Dendritic cell treated with granulocyte-macrophage colony-stimulating factor and Interleukin-4, amounts not matched to agents 40 ng/mL and 50 ng/mL, for 4 days (primary cell): ENCODE results near the gene RGMB.

ENCODE experiments used
- H3K27ac Mint-ChIP-seq: one replicate; pipeline ENCODE4 v1.8.0; 2022; ENCODE audit warnings: mild to moderate bottlenecking, mixed read lengths
- H3K27me3 Mint-ChIP-seq: one replicate; pipeline ENCODE4 v1.8.0; 2022; ENCODE audit warnings: mild to moderate bottlenecking, mixed read lengths
- H3K36me3 Mint-ChIP-seq: one replicate; pipeline ENCODE4 v1.8.0; 2022; ENCODE audit warnings: low read depth, mixed read lengths
- H3K4me1 Mint-ChIP-seq: one replicate; pipeline ENCODE4 v1.8.0; 2022; ENCODE audit warnings: low read depth, mixed read lengths
- H3K4me3 Mint-ChIP-seq: one replicate; pipeline ENCODE4 v1.8.0; 2022; ENCODE audit warnings: mild to moderate bottlenecking, moderate library complexity, mixed read lengths
- H3K9me3 Mint-ChIP-seq: one replicate; pipeline ENCODE4 v1.8.0; 2022; ENCODE audit warnings: mixed read lengths
- intact Hi-C: fragments of 100-400 bp; cut with micrococcal nuclease; formaldehyde crosslinking; loops from one replicate; pipeline ENCODE4 v1.15.0; 2022

RGMB gene

DNA sequence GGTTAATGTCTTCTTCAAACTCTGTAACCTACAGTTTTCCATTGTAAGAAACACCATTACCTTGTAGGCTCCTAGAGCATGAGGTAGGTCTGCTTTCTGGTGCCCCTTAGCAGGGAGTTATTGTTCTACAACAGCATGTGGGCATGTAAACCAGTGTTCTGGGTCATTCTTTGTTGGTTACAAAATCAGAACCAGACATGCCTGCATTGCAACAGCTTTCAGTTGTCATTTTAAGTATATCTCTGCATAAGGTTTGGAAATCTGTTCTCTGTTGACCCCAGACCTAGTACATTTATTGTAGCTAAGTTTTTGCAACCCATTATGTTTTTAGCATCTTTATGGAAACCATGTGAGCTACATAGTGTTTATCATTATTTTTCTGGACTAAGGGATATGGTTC lies 10.9 kb downstream of the RGMB start:
- H3K36me3 Mint-ChIP-seq: no peaks in the 10 kb centered on the region
- peaks cover 22% of the 10 kb centered on the region for H3K27me3 Mint-ChIP-seq
- no peak overlapping the region for H3K4me3 Mint-ChIP-seq
- H3K9me3 Mint-ChIP-seq: no peaks in the 10 kb centered on the region
- intact Hi-C loops: no loop called here
- H3K27ac Mint-ChIP-seq: no peak overlapping the region
- no peaks in the 10 kb centered on the region for H3K4me1 Mint-ChIP-seq

DNA sequence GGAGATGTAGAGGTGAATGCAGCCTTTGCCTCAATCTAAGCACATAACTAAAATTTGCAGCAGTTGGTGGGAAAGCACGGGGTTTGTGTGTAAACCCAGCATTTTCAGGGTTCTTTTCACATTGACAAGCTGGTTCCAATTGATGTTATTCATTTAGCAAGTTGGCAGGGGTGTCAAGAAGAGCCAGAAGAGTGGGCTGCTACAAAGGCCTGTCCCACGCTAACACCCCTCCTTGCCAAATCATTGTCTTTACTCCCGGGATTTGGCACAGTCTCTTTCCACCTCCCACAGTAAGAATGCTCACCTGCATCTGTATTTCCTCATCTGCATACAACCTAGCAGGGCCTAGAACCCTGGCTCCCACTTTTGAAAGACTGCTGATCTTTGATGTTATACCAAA lies 11.8 kb downstream of the RGMB start:
- H3K4me1 Mint-ChIP-seq: no peaks in the 10 kb centered on the region

DNA sequence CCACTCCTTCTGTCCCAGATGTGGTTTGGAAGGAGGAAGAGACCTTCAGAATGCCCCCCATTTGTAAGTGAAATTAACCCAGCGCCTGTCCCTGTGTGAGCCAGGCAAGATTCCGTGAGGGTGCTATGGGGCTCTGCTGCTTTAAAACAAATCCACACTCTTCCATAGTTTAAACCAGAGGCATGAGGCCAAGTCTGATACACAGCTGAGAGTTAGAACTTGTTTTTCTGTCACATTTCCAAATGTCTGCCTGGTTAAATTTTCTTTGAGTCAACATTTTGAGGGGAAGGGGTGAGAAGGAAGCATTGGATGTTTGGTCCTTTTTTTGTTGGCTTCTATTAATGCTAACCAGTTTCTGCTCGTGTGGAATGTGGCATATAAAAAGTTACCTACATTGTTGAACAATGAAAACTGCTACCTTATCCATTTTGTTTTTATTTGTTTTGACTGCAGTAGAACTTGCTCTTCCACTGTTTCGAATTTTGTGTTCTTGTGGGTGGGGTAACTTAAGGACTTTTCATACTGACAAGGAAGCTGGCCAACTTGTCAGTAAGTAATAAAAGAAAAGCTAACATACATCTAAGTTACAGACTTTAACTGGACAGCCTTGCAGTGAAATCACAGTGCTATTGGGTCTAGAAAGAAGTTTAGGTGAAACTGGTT lies 12.9 kb downstream of the RGMB start:
- no peaks in the 10 kb centered on the region for H3K4me1 Mint-ChIP-seq
- H3K9me3 Mint-ChIP-seq: no peaks in the 10 kb centered on the region
- H3K27me3 Mint-ChIP-seq: peaks cover 25% of the 10 kb centered on the region
- no peak overlapping the region for H3K4me3 Mint-ChIP-seq
- H3K36me3 Mint-ChIP-seq: no peaks in the 10 kb centered on the region
- intact Hi-C loops: no loop called here
- H3K27ac Mint-ChIP-seq: no peak overlapping the region

More for the DNA sequence above, 11.8 kb downstream of the RGMB start:
- intact Hi-C loops: no loop called here
- no peaks in the 10 kb centered on the region for H3K9me3 Mint-ChIP-seq
- no peak overlapping the region for H3K4me3 Mint-ChIP-seq
- peaks cover 23% of the 10 kb centered on the region for H3K27me3 Mint-ChIP-seq
- H3K36me3 Mint-ChIP-seq: no peaks in the 10 kb centered on the region
- no peak overlapping the region for H3K27ac Mint-ChIP-seq

DNA sequence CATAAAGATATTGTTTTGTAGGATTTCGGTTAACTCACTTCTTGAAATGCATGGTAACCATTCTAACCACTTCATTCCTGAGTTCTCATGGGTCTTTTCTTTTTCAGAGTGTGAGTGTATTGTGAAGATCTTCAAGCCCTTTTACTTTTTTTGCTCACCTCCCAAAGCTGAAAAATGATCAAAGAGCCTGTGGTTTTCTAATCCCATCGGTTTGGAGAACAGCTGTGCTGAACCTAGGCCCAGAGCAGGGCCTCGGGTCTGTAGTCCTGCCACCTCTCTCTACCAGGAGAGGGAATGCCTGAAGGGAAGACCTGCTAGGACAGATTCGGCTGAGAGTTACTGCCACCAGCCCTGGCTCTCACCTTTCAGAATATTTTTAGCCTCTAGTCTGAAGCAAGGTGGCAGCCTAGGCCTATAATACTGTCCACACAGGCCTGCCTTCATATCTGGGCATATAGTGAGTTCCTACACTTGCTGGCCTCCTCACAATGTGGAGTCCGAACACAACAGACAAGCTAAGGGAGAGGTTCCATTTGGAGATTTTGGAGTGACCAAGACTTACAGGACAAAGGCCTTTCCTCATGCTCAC lies 13.8 kb downstream of the RGMB start:
- H3K36me3 Mint-ChIP-seq: no peaks in the 10 kb centered on the region
- H3K9me3 Mint-ChIP-seq: no peaks in the 10 kb centered on the region
- intact Hi-C loops: no loop called here
- peaks cover 25% of the 10 kb centered on the region for H3K27me3 Mint-ChIP-seq
- H3K4me1 Mint-ChIP-seq: no peaks in the 10 kb centered on the region
- H3K27ac Mint-ChIP-seq: no peak overlapping the region
- H3K4me3 Mint-ChIP-seq: no peak overlapping the region

DNA sequence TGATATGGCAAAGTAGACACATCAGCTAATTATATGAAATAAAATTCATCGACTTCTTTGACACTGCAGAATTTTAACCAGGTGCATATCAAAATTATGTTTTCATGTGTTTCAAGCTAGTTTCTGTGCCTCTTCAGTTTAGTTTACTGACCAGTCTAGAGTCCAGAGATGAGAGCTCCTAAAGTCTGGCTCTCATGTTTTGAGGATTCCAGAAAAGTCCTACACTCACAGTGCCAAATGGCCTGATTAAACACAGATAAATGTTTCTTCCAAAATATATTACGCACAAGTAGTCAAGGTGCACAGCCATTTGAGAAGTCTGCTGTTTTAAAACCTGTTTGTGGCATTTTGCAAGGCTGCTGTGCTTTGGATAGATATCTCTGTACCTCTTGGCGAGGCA lies 15.6 kb downstream of the RGMB start:
- Mint-ChIP-seq H3K4me1 (no peaks in the 10 kb centered on the region), H3K9me3 (no peaks in the 10 kb centered on the region), H3K36me3 (no peaks in the 10 kb centered on the region), H3K27ac (no peak overlapping the region), H3K4me3 (no peak overlapping the region), H3K27me3 (peaks cover 20% of the 10 kb centered on the region)
- intact Hi-C loops: no loop called here

DNA sequence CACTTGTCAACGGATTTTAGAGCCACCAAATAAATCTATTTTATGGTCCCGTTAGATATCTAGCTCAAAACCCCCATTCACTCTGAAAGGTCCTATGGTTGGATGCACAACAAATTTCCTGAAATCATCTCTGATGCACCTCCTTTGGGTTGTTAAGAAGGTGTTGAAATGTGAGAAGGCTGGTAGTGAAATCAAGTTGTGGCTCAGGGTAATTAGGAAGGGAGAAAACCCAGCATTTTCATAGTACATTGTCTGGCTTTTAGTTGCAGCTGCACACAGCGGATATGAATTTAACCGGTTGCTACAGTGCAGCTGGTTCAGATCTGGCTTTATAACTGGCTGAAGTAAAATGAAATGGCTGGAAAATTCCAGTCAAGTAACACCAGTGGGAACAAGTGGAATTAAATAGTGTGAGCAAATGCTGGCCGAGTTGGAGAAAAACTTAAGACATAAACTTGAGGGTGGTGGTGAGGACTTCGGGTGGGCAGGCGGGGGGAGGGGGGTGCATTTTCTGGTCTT lies 17.6 kb downstream of the RGMB start:
- Mint-ChIP-seq H3K9me3 (no peaks in the 10 kb centered on the region), H3K27ac (no peak overlapping the region), H3K36me3 (no peaks in the 10 kb centered on the region), H3K4me1 (no peaks in the 10 kb centered on the region), H3K27me3 (peaks cover 16% of the 10 kb centered on the region), H3K4me3 (no peak overlapping the region)
- intact Hi-C loops: loop anchor here (10.0 kb wide), 1 partner anchor 1556 kb away; no protein-coding TSS in a partner anchor

DNA sequence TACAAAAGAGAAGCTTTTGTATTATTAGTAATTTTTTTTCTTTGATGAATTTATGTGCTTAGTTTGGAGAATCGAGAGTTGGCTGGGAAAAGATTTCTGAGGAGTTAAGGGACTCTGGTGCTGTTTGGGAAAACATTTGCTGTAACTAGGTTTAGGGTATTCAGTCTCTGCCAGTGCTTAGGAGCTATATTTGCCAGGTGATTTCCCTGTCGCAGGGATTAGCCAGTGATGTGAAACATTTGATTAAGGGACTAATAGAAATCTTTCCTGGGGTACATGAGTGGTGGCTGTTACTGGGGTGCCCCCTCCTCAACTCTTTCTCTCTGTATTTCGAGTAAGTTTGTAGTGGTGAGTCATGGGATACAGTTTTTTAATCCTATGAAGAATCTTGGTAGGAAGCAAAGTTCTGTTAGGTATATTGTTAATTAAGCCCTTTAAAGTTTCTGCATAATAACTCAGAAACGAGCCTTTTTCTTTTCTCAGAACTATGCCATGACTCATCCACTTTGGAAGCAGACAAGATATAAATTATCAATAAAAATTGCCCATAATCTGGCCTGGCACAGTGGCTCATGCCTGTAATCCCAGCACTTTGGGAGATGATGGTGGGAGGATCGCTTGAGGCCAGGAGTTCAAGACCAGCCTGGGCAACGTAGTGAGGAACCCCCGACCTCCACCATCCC lies 18.6 kb downstream of the RGMB start:
- H3K4me1 Mint-ChIP-seq: no peaks in the 10 kb centered on the region
- peaks cover 14% of the 10 kb centered on the region for H3K27me3 Mint-ChIP-seq
- no peaks in the 10 kb centered on the region for H3K36me3 Mint-ChIP-seq
- no peaks in the 10 kb centered on the region for H3K9me3 Mint-ChIP-seq
- intact Hi-C loops: loop anchor here (10.0 kb wide), 1 partner anchor 1557 kb away; no protein-coding TSS in a partner anchor
- H3K27ac Mint-ChIP-seq: no peak overlapping the region
- no peak overlapping the region for H3K4me3 Mint-ChIP-seq

DNA sequence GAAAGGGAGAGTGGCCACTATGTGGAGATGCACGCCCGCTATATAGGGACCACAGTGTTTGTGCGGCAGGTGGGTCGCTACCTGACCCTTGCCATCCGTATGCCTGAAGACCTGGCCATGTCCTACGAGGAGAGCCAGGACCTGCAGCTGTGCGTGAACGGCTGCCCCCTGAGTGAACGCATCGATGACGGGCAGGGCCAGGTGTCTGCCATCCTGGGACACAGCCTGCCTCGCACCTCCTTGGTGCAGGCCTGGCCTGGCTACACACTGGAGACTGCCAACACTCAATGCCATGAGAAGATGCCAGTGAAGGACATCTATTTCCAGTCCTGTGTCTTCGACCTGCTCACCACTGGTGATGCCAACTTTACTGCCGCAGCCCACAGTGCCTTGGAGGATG lies 19.8 kb downstream of the RGMB start:
- Mint-ChIP-seq H3K4me1 (no peaks in the 10 kb centered on the region), H3K36me3 (no peaks in the 10 kb centered on the region), H3K9me3 (no peaks in the 10 kb centered on the region), H3K27me3 (peaks cover 15% of the 10 kb centered on the region), H3K27ac (no peak overlapping the region), H3K4me3 (no peak overlapping the region)
- intact Hi-C loops: loop anchor here (10.0 kb wide), 1 partner anchor 1558 kb away; no protein-coding TSS in a partner anchor

DNA sequence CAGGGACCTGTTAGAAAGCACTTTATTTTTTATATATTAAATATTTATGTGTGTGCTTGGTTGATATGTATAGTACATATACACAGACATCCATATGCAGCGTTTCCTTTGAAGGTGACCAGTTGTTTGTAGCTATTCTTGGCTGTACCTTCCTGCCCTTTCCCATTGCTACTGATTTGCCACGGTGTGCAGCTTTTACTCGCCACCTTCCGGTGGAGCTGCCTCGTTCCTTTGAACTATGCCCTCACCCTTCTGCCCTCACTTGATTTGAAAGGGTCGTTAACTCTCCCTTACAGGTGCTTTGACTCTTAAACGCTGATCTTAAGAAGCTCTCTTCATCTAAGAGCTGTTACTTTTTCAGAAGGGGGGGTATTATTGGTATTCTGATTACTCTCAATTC lies 20.5 kb downstream of the RGMB start:
- Mint-ChIP-seq H3K9me3 (no peaks in the 10 kb centered on the region), H3K27me3 (peaks cover 17% of the 10 kb centered on the region), H3K36me3 (no peaks in the 10 kb centered on the region), H3K4me3 (no peak overlapping the region), H3K4me1 (no peaks in the 10 kb centered on the region), H3K27ac (no peak overlapping the region)
- intact Hi-C loops: loop anchor here (10.0 kb wide), 1 partner anchor 1559 kb away; no protein-coding TSS in a partner anchor

DNA sequence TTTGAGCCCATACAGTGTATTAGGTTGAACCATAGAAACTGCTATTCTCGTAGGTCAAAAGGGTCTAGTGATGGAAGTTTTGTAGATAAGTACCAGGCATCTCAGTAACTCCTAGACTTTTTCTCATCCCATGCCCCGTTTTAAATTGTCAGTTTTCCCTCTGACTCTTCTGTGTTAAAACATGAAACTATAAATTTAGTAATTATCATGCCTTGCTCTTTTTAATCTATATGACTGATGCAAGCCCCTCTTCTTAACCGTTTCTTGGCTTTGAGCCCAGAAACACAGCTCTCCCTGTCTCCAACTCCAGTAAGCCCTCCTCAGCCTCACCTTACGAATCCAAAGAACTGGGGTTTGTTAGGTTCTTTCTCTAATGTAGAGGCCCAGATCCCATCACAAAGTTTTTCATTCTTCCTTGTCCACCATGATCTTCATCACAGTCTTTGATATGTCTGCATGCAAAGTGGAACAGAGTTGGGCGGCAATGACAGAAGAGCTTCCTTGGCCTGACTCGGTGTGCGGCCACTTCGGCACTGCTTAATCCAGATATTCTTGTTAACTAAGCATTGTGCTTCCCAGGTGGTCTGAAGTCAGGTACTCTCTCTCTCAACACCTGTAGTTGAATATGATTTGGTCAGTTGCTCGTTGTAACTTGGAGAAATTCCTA lies 21.1 kb downstream of the RGMB start:
- Mint-ChIP-seq H3K27ac (no peak overlapping the region), H3K36me3 (no peaks in the 10 kb centered on the region), H3K27me3 (peaks cover 13% of the 10 kb centered on the region), H3K4me3 (no peak overlapping the region), H3K9me3 (no peaks in the 10 kb centered on the region), H3K4me1 (no peaks in the 10 kb centered on the region)
- intact Hi-C loops: loop anchor here (10.0 kb wide), 1 partner anchor 1560 kb away; no protein-coding TSS in a partner anchor

DNA sequence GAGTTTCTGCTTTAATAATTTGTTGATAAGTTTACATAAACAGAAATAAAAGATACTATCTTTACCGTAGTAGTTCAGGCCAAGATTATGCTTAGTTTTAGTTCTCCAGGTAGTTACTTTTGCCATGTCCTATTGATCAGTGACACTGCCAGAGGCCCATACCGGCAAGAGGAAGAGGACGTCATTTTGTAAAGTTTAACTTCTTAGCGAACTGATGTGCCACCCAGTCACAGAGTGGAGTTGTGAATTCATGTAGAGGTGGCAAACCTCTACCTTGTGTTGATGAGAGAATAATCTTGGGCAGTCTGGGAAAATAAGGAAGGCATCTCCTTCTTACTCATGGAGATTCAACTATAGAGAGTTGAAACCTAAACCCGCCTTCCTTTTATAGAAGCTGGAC lies 21.8 kb downstream of the RGMB start:
- intact Hi-C loops: loop anchor here (10.0 kb wide), 1 partner anchor 1560 kb away; no protein-coding TSS in a partner anchor
- H3K27me3 Mint-ChIP-seq: peaks cover 9% of the 10 kb centered on the region
- H3K27ac Mint-ChIP-seq: no peak overlapping the region
- no peaks in the 10 kb centered on the region for H3K9me3 Mint-ChIP-seq
- no peak overlapping the region for H3K4me3 Mint-ChIP-seq
- no peaks in the 10 kb centered on the region for H3K36me3 Mint-ChIP-seq
- no peaks in the 10 kb centered on the region for H3K4me1 Mint-ChIP-seq

DNA sequence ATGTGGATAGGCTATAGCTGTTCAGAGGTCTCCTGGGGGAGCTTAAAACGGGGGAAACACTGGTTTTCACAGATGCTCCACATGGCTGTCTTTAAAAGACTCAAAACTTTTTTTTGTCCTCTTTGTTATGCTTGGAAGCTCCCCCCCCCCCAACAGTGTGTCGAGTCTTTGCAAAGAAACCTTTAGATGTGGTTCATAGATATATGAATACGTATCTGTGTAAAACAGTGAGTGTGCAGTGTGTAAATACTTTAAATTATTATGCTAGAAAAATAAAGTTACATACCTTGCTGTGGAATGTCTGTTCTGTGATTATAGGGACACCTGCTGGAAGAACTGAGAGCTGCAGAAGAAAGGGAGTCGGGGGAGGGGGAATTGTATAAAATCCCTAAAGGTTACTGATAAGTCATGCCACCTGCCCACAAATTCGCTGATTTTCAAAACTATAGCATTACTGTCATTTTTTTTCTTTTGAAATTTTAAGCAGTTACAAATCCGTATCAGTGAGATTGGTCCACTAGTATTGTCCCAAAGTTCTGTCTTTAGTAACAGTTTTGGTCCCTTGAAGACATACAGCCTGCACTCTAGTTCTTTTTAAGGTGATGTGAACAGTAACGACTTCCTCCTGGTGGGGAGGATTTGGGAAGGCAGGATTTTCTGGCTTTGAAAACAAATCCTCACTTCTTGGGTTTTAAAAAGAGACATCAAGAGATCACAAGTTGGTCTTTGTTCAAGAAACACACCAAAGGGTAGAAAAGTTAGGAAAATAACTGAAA lies 22.9 kb downstream of the RGMB start:
- Mint-ChIP-seq H3K9me3 (no peaks in the 10 kb centered on the region), H3K4me3 (no peak overlapping the region), H3K4me1 (no peaks in the 10 kb centered on the region), H3K27ac (no peak overlapping the region), H3K27me3 (peaks cover 7% of the 10 kb centered on the region), H3K36me3 (no peaks in the 10 kb centered on the region)
- intact Hi-C loops: loop anchor here (10.0 kb wide), 1 partner anchor 1562 kb away; no protein-coding TSS in a partner anchor

DNA sequence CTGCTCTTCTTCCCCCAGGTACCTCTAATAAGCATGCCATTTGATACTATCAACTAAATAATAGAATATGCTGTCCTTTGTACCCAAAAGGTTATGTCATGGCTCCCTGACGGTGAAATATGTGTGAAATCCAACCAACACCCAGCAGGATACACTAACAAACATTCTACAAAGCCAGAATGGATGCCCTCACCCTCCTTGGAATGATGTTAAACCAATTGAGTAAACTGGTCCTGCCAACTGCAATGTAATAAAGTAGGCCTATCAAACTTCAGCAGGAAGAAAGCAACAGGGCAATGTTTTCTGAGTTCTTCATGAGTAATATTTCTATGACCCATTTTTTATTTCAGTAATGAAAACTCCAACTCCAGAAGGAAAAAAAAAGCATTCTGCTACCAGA lies 24.9 kb downstream of the RGMB start:
- Mint-ChIP-seq H3K9me3 (no peaks in the 10 kb centered on the region), H3K27me3 (peaks cover 11% of the 10 kb centered on the region), H3K27ac (no peak overlapping the region), H3K36me3 (no peaks in the 10 kb centered on the region), H3K4me1 (no peaks in the 10 kb centered on the region), H3K4me3 (no peak overlapping the region)
- intact Hi-C loops: loop anchor here (10.0 kb wide), 1 partner anchor 1564 kb away; no protein-coding TSS in a partner anchor
